Measurements from ENCODE around the gene CCL14. TPM values are rescaled to one million over a fixed set of nuclear protein-coding genes. Genes with fewer than 3 reads are reported as not detected.
A peak's percentile ranks its signal among the peaks of the same experiment; 100 is the strongest.

CCL14 gene
- total RNA-seq, 4 donors from 2014 or later: 6.5 to 57.5 (median 38.0) TPM

- ATAC-seq: no peak
- H3K9me3 ChIP-seq: no peaks in the 10 kb centered on the region
- TF ChIP-seq EP300 (IDR thresholded peaks at IDR 0.05): no peak
- no peak for TF ChIP-seq CTCF (IDR thresholded peaks at IDR 0.05)
- TF ChIP-seq POLR2A (IDR thresholded peaks at IDR 0.05): no peak
- TF ChIP-seq POLR2AphosphoS5 (IDR thresholded peaks at IDR 0.05): no peak
- no peak overlapping the region for H3K4me3 ChIP-seq
- WGBS, 2 donors (ENCODE audit: low coverage in 1 of 2): 42 to 44% methylated on average over 7 to 9 of the region's 10 CpGs
- H3K36me3 ChIP-seq: no peaks in the 10 kb centered on the region
- peaks cover 0 to 12% (median 0%) of the 10 kb centered on the region in 3 donors for H3K4me1 ChIP-seq
- peak overlapping the region in 1 of 4 donors; percentile 42 for H3K27ac ChIP-seq
- H3K27me3 ChIP-seq: peaks cover 17% of the 10 kb centered on the region
Measured at GRCh38 chr17:35973333-35974260, 12.9 kb downstream of the CCL14 start.

GRCh38 chr17:35972945-35973332, 13.6 kb downstream of the CCL14 start:
- no peaks in the 10 kb centered on the region for H3K9me3 ChIP-seq
- no peak overlapping the region for H3K4me3 ChIP-seq
- H3K27me3 ChIP-seq: peaks cover 13% of the 10 kb centered on the region
- 58 to 59% methylated on average over 4 of the region's 4 CpGs for WGBS, 2 donors (ENCODE audit: low coverage in 1 of 2)
- peak overlapping the region in 1 of 4 donors; percentile 18 for H3K27ac ChIP-seq
- H3K4me1 ChIP-seq: peaks cover 0 to 12% (median 0%) of the 10 kb centered on the region in 3 donors
- no peak for ATAC-seq
- H3K36me3 ChIP-seq: no peaks in the 10 kb centered on the region
- TF ChIP-seq CTCF (IDR thresholded peaks at IDR 0.05) (no peak), EP300 (IDR thresholded peaks at IDR 0.05) (no peak)

- H3K4me1 ChIP-seq: peaks cover 0 to 12% (median 0%) of the 10 kb centered on the region in 3 donors
- H3K36me3 ChIP-seq: no peaks in the 10 kb centered on the region
- no peak for ATAC-seq
- H3K4me3 ChIP-seq: no peak overlapping the region
- TF ChIP-seq EP300 (IDR thresholded peaks at IDR 0.05) (no peak), POLR2A (IDR thresholded peaks at IDR 0.05) (no peak), CTCF (IDR thresholded peaks at IDR 0.05) (no peak), POLR2AphosphoS5 (IDR thresholded peaks at IDR 0.05) (no peak)
- H3K27ac ChIP-seq: peak overlapping the region in 1 of 4 donors; percentile 18
- H3K27me3 ChIP-seq: peaks cover 9% of the 10 kb centered on the region
- WGBS, 2 donors (ENCODE audit: low coverage in 1 of 2): 62 to 96% methylated on average over 3 to 5 of the region's 6 CpGs
- no peaks in the 10 kb centered on the region for H3K9me3 ChIP-seq
Measured at GRCh38 chr17:35972535-35972934, 14.0 kb downstream of the CCL14 start.

- Histone ChIP-seq H3K4me1 (peaks cover 0 to 12% (median 0%) of the 10 kb centered on the region in 3 donors), H3K27ac (no peak overlapping the region), H3K27me3 (peaks cover 4% of the 10 kb centered on the region), H3K4me3 (no peak overlapping the region), H3K36me3 (no peaks in the 10 kb centered on the region), H3K9me3 (no peaks in the 10 kb centered on the region)
- ATAC-seq: no peak
- TF ChIP-seq EP300 (IDR thresholded peaks at IDR 0.05): no peak
- no peak for TF ChIP-seq POLR2AphosphoS5 (IDR thresholded peaks at IDR 0.05)
- TF ChIP-seq POLR2A (IDR thresholded peaks at IDR 0.05): no peak
- no peak for TF ChIP-seq CTCF (IDR thresholded peaks at IDR 0.05)
- WGBS, 2 donors (ENCODE audit: low coverage in 1 of 2): 69 to 89% methylated on average over 1 of the region's 1 CpG
Measured at GRCh38 chr17:35972066-35972465, 14.5 kb downstream of the CCL14 start.

Measured in gastroesophageal sphincter (tissue), 4 donors.